Measurements from ENCODE around the gene GRPEL1.

GRPEL1 gene

GRCh38 chr4:7062816-7063215 is 5.0 kb downstream of the GRPEL1 start:
- DNase-seq, result no peak

- no peak for DNase-seq
These were observed 6.0 kb downstream of the GRPEL1 start for GRCh38 chr4:7061815-7062214.

- no peak for DNase-seq
These were observed 7.3 kb downstream of the GRPEL1 start for GRCh38 chr4:7060346-7061150.

- DNase-seq, result no peak
These were observed 8.2 kb downstream of the GRPEL1 start for GRCh38 chr4:7059662-7060061.

GRCh38 chr4:7058792-7059191 is 9.1 kb downstream of the GRPEL1 start:
- no peak for DNase-seq

GRCh38 chr4:7055990-7056325 is 11.9 kb downstream of the GRPEL1 start:
- DNase-seq, result no peak

GRCh38 chr4:7055111-7055989 is 12.5 kb downstream of the GRPEL1 start:
- no peak for DNase-seq

GRCh38 chr4:7054106-7054880 is 13.6 kb downstream of the GRPEL1 start:
- no peak for DNase-seq

- DNase-seq, result no peak
These were observed 14.7 kb downstream of the GRPEL1 start for GRCh38 chr4:7052923-7053715.

- DNase-seq, result no peak
These were observed 15.6 kb downstream of the GRPEL1 start for GRCh38 chr4:7052313-7052712.

- no peak for DNase-seq
These were observed 16.0 kb downstream of the GRPEL1 start for GRCh38 chr4:7051905-7052304.

GRCh38 chr4:7051144-7051495 is 16.7 kb downstream of the GRPEL1 start:
- no peak for DNase-seq

- no peak for DNase-seq
These were observed 17.3 kb downstream of the GRPEL1 start for GRCh38 chr4:7050481-7051143.

GRCh38 chr4:7049739-7050138 is 18.1 kb downstream of the GRPEL1 start:
- no peak for DNase-seq

GRCh38 chr4:7049295-7049694 is 18.6 kb downstream of the GRPEL1 start:
- DNase-seq, result no peak

GRCh38 chr4:7048642-7049041 is 19.2 kb downstream of the GRPEL1 start:
- no peak for DNase-seq

- DNase-seq, result no peak
These were observed 20.9 kb downstream of the GRPEL1 start for GRCh38 chr4:7046971-7047370.

GRCh38 chr4:7045961-7046921 is 21.6 kb downstream of the GRPEL1 start:
- no peak for DNase-seq

GRCh38 chr4:7045553-7045952 is 22.3 kb downstream of the GRPEL1 start:
- DNase-seq, result no peak

GRCh38 chr4:7044137-7044930 is 23.5 kb downstream of the GRPEL1 start:
- DNase-seq, result no peak

Data from NCI-H1694 treated with DMSO at 0.1 percent for 48 hours (cell line).